ENCODE measurements around the gene SMYD3.

GRCh38 chr1:246351721-246352120, 155.4 kb downstream of the SMYD3 start:
- no peak for TF ChIP-seq CTCF (conservative IDR thresholded peaks at IDR 0.05)
- TF ChIP-seq ZFX (IDR thresholded peaks at IDR 0.05): no peak

Measured in C4-2B (cell line).